NCI-H2171 treated with DMSO at 0.1 percent for 48 hours (cell line): Measurements from ENCODE around the gene KLHL29.

Experiments
- DNase-seq: peaks from one replicate; lab custom pipeline; 2025; lab: John Stamatoyannopoulos, UW

Gene KLHL29

DNA sequence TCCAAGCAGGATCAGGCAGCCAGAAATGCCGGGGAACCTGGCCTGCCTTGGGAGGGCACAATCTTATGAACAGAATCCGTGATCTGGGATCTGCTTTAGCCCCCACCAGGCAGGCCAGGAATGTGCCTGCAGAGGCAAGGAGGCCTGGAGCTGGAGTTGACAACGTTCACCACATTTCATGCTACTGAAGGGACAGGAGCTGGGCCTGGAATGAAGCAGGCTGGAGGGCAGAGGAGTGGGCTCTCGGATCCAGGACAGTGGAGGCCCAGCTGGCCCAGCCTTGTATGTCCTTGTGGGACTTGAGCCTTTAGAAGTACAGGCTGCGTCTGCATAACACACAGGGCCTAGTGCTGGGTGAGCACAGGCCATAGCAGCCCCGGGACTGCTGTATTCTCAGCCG is 91.8 kb downstream of the KLHL29 start:
- DNase-seq, result no peak

DNA sequence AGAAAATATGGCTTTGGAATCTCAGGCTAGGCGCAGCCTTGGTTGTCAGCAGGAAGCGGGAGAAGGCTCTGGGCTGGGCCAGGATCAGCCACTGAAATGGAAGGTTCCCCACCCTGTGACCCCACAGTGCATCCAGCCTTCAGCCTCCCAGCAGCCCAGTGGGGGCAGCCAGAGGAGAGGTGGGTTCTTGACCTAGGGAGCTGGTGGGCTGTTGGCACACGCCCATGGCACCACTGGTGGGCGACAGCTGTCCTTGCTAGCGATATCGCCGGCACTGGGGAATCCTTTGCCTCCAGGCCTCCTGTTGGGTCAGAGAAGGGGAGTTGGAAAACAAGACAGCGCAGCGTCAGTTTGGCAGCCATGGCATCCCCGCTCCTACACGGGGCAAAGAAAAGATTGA is 92.4 kb downstream of the KLHL29 start:
- DNase-seq, result no peak

DNA sequence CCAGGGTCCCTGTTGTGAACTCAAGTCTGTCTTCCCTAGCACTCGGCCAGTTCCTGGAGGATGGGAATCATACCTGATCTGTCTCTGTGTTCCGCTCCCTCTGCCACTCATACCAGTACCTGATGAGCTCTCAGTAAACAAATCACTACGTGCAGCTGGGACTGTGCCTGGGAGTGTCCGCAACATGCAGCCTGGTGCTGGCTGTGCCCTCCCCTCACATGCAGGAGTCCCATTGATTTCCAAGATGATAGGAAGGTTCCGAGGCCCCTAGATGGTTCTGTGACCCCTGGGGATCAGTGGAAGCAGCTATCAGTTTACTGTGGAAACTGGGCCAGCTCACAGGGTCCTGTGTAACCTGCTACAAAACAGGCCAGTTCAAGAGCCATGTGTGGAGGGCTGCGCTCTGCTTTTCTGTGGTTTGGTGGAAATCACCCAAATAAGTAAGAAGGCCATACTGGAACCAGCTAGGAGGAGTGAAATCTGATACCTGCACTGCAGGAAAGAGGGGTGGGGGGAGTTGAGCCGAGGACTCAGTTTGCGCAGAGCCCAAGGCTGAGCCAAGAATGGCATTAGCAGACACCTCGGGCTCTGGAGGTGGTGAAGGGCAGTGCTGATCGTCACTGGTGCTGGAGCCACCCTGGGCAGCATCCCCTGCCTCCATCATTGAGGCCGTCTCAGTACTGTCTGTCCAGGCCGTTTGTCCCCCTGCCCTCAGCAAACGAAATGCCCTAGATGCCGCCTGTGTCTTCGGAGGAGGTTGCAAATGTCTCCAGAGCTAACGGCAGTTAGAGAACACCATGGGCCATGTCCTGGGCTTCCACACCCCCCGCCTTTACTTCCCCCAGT is 93.3 kb downstream of the KLHL29 start:
- peak; percentile 42 for DNase-seq

DNA sequence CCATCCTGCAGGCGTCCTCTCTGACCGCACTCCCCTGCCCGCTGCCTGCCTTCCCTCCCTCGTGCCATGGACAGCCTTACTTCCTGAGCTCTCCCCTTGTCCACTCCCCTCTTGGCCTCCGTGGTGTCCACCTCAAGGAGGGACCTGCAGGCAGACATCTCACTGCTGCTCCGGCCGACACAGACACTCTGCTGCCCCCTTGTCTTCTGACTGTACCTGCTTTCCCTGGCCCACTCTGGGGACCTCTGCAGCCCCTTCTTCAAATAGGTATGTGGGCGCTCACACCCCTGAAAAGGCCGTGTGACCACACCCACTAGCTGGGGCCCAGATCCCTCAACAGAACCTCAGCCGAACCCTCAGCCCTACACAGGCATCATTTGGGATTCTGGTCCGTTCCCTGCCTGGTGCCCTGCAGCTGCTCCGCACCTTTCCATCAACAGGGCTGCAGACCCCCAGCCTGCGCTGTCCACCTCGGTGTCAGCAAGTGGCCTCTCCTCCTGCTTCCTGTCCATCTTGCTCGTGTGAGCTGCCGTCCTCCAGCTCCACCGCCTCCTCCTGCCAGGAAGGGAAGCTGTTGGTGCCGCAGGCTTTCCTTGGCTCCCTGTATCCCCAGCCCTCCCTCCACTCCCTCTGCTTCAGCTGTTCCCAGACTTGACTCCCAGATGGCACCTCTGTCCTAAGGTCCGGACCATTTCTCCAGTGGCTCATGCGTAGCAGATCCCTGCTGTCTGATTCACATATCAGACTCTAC is 94.1 kb downstream of the KLHL29 start:
- peak; percentile 27 for DNase-seq

DNA sequence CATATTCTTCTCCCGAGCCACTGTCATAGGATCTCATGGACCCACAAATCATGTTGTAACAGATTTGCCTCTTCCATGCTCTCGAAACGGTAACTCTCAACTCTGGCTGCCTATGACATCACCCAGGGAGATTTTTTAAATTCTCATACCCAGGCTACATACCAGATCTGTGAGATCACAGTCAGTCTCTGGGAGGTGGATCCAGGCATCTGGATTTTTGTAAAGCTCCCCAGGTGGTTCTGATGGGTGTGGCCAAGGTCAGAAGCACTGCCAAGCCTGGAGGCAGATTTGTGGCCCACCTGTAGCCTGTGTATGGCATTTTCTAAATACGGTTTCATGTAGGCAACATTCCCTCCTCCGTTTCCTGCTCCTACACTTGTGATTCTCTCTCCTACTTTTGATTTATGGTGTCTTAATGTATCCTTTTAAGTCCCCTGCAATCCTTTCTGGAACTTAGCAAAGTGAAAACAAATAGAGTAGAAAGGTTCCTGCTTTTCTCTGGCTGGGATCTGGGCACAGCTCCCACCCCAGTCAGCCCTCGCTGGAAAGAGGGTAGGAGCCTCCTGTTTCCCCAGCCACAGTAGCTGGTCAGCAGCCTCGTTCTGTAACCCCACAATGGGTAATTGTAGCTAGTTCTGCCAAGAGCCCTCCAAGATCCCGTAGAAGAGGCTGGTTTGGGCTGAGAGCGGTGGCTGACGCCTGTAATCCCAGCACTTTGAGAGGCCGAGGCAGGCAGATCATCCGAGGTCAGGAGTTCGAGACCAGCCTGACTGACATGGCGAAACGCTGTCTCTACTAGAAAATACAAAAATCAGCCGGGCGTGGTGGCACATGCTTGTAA is 96.2 kb downstream of the KLHL29 start:
- peak; percentile 60 for DNase-seq

DNA sequence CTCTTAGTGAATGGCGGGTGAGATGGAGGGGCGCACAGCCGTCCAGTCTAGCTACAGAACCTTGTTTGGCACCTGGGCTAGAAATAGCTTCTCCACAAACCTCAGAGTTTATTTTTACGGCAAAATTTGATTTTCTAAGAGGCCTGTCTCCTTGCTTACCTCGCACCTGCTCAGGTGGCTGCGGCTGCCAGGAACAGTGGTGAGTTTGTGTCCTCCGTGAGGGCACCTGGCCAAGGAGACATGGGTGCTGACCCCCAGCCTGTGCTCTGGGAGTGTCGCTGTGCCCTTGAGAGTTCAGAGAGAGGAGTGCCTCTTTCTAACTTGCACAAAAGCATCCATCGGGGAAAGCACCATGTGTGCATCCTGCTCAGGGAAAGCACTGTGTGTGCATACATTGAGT is 97.2 kb downstream of the KLHL29 start:
- DNase-seq, result no peak

DNA sequence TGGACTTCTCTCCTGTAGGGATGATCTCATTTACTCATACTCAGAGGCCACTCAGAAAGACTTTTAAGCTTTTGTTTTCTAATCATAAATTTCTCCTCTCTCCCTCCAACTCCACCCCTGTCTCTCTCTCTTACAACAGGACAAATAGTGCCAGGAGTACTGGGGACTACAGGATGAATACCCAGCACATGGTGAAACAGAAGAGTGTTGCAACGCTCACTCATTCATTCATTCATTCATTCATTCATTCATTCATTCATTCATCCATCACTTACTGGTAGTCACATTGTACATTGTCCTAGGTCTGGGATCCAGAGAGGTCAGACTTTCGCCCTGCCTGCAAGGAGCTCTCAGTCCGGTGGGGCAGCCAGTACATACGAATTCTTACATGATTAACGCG is 97.6 kb downstream of the KLHL29 start:
- no peak for DNase-seq

DNA sequence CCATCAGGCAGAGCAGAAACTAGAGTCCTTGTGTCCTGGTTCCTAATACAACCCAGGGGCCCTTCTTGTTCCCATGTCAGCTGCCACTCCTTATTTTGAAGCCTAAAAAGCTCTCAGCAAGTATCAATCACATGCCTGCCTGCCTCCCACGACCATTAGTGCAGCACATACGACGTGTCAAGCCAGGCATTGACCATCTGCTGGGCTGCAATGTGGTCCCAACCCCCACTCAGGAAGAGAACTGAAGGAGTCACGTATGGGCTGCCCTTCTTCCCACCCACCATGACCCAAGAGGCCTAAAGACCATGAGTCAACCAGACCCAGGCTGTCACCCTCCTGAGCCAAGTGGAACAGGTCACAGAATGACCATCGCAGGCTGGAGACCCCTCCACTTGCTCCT is 98.8 kb downstream of the KLHL29 start:
- DNase-seq, result no peak

DNA sequence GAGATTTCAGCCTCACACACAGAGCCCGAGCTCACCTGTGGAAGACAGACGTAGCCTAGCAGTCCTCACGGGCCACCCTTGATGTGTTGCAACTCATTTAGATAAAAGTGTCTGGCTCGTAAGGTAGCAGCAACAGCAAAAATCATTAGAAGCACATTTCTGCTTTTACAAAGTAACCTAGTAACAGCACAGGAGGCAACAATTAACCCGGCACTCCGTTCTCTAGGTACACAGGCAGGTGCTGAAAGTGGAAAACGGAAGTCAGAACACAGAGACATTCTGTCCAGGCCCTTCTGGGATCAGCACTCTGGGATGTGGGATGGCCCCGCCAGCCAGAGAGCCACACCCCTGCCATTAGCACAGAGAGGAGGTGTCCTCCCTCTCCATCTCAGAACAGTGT is 99.3 kb downstream of the KLHL29 start:
- DNase-seq, result no peak

DNA sequence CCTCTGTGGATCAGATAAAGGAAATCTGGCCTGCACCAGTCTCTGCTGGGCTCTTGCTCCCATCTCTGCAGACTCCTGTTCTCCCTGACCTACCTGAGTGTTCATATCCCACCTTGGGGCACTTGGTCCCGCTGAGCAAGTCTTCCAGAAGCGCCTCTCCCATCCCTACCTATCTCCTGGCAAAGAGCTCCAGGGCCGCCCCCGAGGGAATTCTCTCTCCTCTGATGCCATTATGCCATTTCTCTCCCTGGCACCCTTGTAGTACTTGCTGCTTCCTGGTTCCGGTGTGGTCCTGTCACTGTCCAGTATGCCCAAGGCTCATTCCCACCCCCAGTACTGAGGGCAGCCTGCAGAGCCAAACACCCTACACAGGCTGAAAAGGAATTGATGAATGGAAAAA is 99.8 kb downstream of the KLHL29 start:
- DNase-seq, result no peak

DNA sequence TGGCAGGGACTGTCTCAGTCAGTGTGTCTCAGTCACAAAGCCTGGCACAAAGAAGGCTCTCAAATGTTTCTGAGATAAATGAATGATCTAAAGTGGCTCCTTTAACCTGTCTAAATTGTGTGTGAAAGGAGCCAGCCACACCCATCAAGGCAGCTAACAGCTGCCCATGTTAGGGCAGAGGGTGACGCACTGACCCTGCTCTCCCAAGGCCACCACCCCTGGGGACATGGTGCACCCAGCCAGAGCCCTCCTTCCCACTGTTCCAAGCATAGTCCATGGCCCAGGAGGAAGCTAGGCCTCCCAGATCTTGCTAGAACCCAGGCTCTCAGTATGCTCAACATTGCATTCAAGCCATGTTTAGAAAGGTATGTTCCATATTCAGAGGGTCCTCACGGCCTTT is 100.3 kb downstream of the KLHL29 start:
- no peak for DNase-seq

DNA sequence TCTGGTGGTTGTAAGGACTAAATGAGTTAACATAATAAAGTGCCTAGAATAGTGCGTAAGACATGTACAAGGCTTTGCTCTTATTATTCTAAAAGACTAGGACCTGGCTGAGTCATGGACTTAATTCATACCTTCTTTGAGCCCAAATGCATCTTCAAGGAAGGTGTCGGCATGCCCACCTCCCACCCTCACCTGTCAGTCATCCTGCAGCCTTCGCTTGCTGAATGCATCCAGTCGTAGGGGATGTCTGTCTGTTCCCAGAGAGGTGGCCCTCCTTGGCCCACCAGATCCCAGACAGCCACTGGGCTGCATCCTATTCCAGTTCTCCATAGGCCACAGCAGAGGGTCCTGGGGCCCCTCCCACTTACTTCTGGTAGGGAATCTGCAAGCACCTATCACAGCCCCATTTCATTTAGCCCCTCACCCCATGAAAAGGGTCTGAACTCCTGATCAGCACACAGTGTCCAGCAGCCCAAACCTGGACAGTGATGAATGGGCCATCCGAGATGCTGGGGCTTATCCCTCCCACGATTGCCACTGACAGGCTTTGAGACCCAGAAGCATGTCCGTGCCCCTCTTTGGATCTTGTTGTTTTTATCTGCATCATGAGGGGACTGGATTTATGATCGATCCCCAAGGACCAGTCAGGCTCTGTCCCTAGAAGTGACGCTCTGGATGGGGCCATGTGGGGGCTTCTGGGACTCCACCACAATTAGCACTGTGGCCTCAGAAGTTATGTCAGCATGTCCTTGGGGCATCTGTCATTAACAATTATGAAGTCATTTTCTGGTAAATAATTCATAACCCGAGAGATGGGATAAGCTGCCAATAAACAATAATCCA is 101.1 kb downstream of the KLHL29 start:
- DNase-seq, result no peak

DNA sequence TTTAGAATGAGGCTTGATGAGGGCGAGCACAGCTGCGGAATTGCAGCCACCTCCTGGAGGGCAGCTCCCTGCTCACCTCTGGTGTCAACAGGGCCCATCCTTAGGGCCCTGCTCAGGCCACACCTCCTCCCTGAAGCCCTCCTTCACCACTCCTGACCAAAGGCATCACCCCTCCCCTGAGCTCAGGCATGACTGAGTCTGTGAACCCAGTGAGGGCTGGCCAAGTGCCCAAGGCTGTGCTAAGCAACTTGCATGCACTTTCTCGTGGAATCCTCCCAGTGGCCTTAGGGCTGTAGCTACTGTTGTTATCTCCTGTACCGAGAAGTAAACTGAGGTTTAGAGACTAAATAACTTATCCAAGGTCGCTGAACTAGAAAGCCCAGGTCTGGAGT is 101.7 kb downstream of the KLHL29 start:
- no peak for DNase-seq

DNA sequence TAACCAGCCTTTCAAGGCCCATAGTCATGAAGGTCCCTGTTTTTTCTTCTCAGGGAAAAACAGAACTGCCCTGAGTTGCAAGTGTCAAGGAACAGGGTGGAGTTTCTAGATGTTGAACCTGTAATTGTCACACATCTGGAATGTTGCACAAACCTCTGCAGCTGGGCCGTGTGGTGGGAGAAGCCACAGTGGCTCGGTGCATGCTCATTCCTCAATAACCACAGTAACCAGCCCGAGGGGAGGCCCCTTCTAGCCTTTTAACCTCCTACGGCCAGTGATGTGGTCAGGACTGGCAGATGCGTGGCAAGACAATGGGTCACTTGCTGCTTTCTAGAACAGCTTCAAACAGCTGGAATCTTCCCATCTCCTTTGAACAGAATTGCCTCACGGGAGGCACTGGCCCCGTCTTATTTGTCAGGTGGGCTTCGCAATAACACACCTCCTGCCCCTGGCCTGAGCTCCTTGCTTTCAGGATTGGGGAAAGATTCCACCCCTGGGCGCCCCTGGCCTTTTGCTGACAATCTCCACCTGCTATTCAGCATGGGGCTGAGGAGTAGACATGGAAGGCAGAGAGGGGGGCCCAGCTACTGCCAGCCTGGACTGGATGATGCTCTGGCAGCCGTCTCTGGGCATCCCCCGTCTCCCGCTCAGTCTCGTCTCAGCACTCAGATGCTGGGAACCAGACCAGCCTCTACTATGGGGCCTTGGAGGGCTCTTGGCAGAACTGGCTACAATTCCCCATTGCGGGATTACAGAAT is 102.9 kb downstream of the KLHL29 start:
- no peak for DNase-seq

DNA sequence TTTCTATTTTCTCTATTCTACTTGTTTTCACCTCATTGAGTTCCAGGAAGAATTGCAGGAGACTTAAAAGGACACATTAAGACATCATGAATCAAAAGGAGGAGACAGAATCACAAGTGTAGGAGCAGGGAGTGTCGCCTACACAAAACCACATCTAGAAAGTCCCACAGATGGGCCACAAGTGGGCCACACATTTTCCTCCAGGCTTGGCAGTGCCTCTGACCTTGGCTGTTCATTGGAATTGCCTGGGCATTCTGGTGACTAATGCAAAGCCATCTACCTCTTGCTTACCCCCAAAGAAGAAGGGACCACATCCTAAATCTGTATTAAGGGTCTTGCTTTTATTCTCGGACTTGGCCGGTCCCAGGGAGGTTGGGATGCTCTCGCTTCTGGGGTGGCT is 103.6 kb downstream of the KLHL29 start:
- DNase-seq, result no peak

DNA sequence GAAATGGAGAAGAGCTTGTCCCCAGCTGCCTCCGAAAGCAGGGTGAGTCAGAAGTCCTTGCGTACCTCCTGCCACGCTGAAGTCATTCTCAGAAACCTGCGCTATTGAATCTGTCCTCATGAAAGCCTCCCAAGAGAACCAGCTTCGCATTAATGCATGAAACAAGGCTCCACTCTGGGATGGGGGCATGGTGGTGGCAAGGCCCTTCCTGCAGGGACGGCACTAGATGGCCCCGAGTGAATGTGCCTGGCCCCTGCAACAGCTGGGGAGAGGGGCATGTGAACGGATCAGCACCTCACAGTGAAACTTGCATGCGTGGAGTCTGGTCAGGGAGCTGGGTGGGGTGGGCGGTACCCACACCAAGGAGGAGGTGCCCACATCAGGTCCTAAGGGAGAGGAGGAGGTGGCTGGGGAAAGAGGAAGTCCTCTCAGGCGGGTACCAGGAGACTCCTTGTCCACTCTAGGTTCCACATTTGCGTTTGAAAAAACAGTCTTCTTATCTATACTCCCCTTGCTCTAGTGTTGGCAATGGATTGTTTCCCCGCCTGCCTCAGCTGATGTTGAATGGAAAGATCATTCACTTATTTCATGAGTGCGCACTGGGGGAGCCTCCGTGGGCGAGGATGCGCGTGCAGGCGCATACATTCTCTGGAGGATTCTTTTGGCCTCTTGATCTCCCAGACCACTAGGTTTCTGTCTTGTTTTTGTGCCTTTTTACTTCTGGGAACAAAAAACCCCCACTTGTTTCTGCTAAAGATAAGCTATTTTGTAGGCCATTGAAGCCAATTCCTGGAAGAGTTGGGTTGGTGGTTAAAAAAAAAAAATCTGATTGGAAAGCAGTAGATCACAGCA is 104.7 kb downstream of the KLHL29 start:
- no peak for DNase-seq

DNA sequence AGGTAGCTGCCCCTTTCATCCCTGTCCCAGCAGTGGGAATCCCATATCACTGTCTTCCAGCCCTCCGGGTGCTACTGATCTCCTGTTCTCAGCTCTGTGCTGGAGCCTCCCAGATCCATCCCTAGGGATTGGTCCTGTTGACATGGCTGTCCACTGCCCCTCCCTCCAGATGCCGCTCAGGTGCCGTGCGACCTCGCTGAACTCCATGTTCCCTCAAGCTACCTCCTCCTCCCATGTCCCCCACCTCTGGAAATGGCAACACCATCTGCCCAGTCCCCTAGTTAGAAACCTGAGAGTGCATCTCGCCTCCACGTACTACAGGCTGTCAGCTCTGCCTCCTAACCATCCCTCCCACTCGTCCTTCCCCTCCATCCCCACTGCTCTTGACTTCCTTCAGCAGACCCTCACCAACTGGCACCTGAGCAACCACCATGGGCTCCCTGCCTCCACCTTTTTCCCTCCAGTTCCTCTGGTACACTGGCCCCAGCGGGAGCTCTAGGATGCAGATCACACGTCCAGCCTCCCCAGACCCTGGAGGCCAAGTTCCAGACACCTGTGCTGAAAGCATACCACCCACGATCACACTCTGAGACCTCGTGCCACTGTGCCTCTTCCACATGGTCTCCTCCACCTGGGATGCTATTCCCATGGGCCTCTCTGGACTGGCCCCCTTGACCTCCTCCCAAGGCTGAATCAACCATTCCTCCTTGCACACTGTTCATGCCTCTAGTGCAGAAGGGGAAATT is 106.8 kb downstream of the KLHL29 start:
- peak; percentile 99 for DNase-seq

DNA sequence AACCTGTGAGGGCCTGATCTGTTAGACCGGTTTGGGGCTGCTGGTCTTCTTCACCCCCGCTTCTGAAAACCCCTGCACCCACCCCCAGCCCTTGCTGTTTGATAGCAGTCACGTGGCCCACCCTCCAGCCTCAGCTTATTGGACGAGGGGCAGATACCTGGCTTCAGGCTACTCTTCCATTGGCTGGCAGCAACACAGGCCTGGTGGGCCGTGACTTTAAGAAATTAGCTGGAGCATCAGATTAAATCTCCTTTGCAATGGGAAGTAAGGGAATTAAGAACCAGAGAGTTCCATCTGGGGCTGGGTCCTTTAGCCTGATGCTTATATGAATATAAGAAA is 107.3 kb downstream of the KLHL29 start:
- DNase-seq, result peak; percentile 76

DNA sequence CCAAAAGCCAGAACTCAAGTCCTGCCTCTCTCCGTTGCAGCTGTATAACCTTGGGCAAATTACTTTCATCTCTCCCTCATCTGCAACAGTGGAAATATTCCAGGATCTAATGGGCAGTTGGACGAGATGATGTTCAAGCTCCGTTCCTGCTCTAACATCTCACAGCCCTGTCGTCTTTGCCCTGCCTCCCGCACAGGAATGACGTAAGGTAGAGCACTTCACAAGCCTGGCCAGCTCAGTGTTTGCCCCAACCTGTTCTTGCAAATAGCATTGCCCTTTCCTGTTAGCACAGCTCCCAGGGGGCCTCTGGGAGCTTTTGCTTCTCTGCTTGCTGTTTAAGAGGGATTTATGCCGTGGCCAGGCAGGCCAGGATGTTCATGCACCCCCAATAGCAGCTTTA is 107.9 kb downstream of the KLHL29 start:
- DNase-seq, result peak; percentile 98
